ENCODE measurements around the gene AGT. TPM values are rescaled to one million over a fixed set of nuclear protein-coding genes. Genes with fewer than 3 reads are reported as not detected.

Gene AGT
- total RNA-seq, 4 donors from 2014 or later: 17.3 to 49.6 (median 34.5) TPM

DNA sequence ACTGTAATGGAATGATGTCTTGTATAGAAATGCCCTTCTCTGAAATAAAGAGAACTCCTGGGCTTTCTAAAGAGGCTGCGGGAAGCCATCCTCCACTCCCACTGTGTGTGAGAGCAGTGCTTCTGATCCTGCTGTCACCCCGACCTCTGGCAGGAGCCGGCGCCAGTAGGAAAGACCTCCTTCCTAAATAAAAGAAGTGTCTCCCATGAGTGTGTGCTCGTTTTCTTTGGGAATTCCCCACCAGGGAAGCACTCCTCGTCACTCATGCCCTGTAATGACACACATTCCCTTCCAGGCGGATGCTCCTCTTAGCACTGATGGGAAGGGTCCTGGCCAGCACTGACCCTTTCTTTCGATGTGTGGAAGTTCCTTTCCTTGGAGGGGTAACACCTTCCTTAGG, 20.1 kb downstream of the AGT start:
- Histone ChIP-seq H3K27ac (no peak overlapping the region), H3K27me3 (no peaks in the 10 kb centered on the region), H3K4me3 (no peak overlapping the region), H3K9me3 (no peaks in the 10 kb centered on the region), H3K4me1 (peaks cover 0 to 7% of the 10 kb centered on the region in 2 donors), H3K36me3 (peaks cover 0 to 51% of the 10 kb centered on the region in 2 donors)
- TF ChIP-seq, protein P1, sequence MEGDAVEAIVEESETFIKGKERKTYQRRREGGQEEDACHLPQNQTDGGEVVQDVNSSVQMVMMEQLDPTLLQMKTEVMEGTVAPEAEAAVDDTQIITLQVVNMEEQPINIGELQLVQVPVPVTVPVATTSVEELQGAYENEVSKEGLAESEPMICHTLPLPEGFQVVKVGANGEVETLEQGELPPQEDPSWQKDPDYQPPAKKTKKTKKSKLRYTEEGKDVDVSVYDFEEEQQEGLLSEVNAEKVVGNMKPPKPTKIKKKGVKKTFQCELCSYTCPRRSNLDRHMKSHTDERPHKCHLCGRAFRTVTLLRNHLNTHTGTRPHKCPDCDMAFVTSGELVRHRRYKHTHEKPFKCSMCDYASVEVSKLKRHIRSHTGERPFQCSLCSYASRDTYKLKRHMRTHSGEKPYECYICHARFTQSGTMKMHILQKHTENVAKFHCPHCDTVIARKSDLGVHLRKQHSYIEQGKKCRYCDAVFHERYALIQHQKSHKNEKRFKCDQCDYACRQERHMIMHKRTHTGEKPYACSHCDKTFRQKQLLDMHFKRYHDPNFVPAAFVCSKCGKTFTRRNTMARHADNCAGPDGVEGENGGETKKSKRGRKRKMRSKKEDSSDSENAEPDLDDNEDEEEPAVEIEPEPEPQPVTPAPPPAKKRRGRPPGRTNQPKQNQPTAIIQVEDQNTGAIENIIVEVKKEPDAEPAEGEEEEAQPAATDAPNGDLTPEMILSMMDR (IDR thresholded peaks at IDR 0.05 in 4 of 5, conservative IDR thresholded peaks at IDR 0.05 in 1 of 5): no peak
- TF ChIP-seq POLR2A (IDR thresholded peaks at IDR 0.05): no peak
- intact Hi-C loops (cut with DNase I; ENCODE audit: low total_unique reads): no loop called here
- DNase-seq (no peak), ATAC-seq (no peak)
- in situ Hi-C loops (cut with MboI; ENCODE audit: low sequenced_read_pairs in 4 of 4): no loop called here

DNA sequence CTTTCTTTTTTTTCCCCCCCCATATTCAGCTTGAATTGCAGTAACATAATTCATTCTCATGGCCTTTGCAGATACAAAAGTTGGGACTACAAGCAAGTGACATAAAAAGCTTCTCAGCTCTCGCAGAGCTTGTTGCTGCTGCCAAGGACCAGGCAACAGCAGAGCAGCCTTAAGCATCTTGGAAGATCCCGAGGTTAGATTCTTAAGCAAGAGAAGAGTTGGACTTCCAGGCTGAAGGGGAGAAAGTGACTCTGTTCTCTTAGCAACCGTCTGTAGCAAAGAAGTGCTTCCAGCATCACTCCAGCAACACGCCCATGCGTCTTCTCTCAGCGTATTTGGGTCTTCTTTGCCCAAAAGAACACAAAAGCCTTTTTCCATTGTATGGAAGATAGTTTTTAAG, 20.7 kb downstream of the AGT start:
- Histone ChIP-seq H3K36me3 (peaks cover 0 to 56% of the 10 kb centered on the region in 2 donors), H3K27ac (no peak overlapping the region), H3K9me3 (no peaks in the 10 kb centered on the region), H3K4me1 (peaks cover 0 to 7% of the 10 kb centered on the region in 2 donors), H3K27me3 (no peaks in the 10 kb centered on the region), H3K4me3 (no peak overlapping the region)
- intact Hi-C loops (cut with DNase I; ENCODE audit: low total_unique reads): no loop called here
- TF ChIP-seq, protein P1 (IDR thresholded peaks at IDR 0.05 in 4 of 5, conservative IDR thresholded peaks at IDR 0.05 in 1 of 5): no peak
- TF ChIP-seq POLR2A (IDR thresholded peaks at IDR 0.05): no peak
- in situ Hi-C loops (cut with MboI; ENCODE audit: low sequenced_read_pairs in 4 of 4): no loop called here
- no peak for DNase-seq
- no peak for ATAC-seq

DNA sequence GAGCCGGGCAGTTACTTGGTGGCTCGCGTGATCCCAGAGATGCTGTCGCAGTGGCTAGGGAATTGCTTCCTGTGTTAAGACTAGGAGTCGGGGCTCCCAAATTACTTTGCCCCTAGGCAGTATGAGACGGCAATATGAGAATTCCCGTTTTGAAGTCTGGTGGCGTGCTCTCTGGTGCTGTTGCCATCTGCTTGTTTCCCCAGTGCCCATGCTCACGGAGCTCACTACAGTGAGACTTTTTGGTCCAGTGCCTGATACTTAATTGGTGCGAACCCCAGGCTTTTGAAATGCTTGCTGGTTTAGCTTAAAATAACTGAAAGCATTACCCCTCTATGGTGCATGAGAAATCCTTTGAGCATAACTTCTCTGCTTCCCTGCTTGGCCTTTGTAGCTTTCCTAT, 22.3 kb downstream of the AGT start:
- intact Hi-C loops (cut with DNase I; ENCODE audit: low total_unique reads) (no loop called here), in situ Hi-C loops (cut with MboI; ENCODE audit: low sequenced_read_pairs in 4 of 4) (no loop called here)
- H3K4me1 ChIP-seq: no peaks in the 10 kb centered on the region
- no peaks in the 10 kb centered on the region for H3K9me3 ChIP-seq
- no peaks in the 10 kb centered on the region for H3K27me3 ChIP-seq
- H3K27ac ChIP-seq: no peak overlapping the region
- H3K36me3 ChIP-seq: peaks cover 0 to 72% of the 10 kb centered on the region in 2 donors
- DNase-seq (no peak), ATAC-seq (no peak)
- H3K4me3 ChIP-seq: no peak overlapping the region
- TF ChIP-seq, protein P1 (IDR thresholded peaks at IDR 0.05 in 4 of 5, conservative IDR thresholded peaks at IDR 0.05 in 1 of 5): no peak
- TF ChIP-seq POLR2A (IDR thresholded peaks at IDR 0.05): no peak

DNA sequence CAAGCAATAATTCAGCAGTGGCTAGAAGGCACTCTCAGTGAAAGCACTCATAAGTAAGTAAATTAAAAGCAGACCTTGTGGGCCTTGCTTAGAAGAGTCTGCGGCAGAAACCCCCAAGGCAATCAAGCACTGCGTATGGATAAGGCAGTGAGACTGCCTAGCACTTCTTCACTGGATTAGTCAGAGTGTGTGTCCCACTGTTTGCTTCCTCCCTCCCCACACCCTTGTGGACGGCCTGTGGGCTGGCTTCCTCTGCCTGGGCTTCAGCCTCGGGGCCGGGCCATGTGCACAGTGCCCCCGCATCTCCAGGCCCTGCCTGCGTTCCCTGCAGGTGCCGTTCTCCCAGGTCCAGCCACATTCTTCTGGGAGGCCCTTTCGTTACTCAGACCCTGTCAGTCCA, 23.8 kb downstream of the AGT start:
- Histone ChIP-seq H3K27ac (no peak overlapping the region), H3K36me3 (peaks cover 0 to 87% of the 10 kb centered on the region in 2 donors), H3K9me3 (no peaks in the 10 kb centered on the region), H3K4me1 (no peaks in the 10 kb centered on the region), H3K4me3 (no peak overlapping the region), H3K27me3 (no peaks in the 10 kb centered on the region)
- TF ChIP-seq, protein P1 (IDR thresholded peaks at IDR 0.05 in 4 of 5, conservative IDR thresholded peaks at IDR 0.05 in 1 of 5): no peak
- no peak for TF ChIP-seq POLR2A (IDR thresholded peaks at IDR 0.05)
- in situ Hi-C loops (cut with MboI; ENCODE audit: low sequenced_read_pairs in 4 of 4): no loop called here
- DNase-seq: no peak
- intact Hi-C loops (cut with DNase I; ENCODE audit: low total_unique reads): no loop called here
- ATAC-seq: no peak

DNA sequence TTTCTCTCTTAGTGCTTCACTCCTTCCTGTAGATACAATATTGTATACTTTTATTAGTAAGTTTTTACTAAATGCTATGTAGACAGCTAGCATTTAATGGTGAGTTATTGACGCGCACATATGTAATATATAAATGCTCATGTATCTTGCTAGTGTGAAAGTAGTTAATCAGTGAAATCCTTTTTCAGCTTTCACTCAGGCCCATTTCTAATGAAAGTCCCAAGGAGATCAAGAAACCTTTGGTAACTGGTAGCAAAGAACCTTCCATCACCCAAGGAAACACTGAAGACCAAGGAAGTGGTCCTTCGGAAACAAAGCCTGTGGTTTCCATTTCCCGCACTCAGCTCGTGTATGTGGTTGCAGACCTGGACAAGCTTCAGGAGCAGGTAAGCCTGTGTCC, 27.2 kb downstream of the AGT start:
- H3K9me3 ChIP-seq: no peaks in the 10 kb centered on the region
- H3K36me3 ChIP-seq: peaks cover 0 to 85% of the 10 kb centered on the region in 2 donors
- no peak overlapping the region for H3K27ac ChIP-seq
- peaks cover 9 to 14% of the 10 kb centered on the region in 2 donors for H3K4me1 ChIP-seq
- TF ChIP-seq, protein P1 (IDR thresholded peaks at IDR 0.05 in 4 of 5, conservative IDR thresholded peaks at IDR 0.05 in 1 of 5): no peak
- no peak for TF ChIP-seq POLR2A (IDR thresholded peaks at IDR 0.05)
- no peaks in the 10 kb centered on the region for H3K27me3 ChIP-seq
- ATAC-seq (no peak), DNase-seq (no peak)
- in situ Hi-C loops (cut with MboI; ENCODE audit: low sequenced_read_pairs in 4 of 4): no loop called here
- no peak overlapping the region for H3K4me3 ChIP-seq
- intact Hi-C loops (cut with DNase I; ENCODE audit: low total_unique reads): no loop called here

Measured in gastrocnemius medialis (tissue), 4 donors.